ENCODE data around the gene RGS11.

Gene RGS11

GRCh38 chr16:296276-296675 lies 20.5 kb upstream of the RGS11 start:
- DNase-seq = no peak

DNA sequence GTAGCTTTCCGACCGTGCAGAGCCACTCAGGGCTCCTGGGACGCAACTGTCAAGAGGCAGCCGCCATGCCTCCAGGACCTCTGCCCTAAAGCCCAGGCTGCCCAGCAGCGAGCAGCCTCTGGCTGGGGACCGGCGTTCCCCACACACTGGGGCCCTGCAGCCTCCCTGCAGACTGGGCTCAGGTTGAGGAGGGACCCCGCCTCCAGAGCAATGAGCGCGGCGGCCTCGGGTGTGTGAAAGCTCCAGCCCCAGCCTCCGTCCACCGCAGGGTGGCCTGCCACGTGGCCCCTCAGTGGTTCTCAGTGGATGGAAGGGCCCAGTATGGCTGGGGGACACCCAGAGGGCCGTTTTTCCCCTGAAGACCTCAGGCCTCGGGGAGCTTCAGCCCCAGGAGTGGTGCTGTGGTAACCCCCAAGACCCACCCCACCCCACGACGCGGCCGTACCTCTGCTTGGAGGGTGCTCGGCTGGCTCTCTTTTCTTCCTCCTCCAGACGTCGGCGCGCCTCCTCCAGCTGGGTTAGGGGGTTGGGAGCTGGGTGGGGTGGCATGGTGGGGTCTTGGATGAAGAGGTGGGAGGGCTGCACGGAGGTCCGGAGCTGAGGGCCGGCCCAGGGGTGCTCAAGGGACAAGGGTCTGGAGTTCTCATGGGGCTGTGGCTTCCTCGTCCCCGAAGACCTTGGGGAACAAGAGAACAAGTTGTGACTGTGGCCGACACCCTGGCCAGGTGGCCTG lies 17.5 kb upstream of the RGS11 start:
- DNase-seq = no peak

- no peak for DNase-seq
Measured at GRCh38 chr16:291539-291938, 15.8 kb upstream of the RGS11 start.

DNA sequence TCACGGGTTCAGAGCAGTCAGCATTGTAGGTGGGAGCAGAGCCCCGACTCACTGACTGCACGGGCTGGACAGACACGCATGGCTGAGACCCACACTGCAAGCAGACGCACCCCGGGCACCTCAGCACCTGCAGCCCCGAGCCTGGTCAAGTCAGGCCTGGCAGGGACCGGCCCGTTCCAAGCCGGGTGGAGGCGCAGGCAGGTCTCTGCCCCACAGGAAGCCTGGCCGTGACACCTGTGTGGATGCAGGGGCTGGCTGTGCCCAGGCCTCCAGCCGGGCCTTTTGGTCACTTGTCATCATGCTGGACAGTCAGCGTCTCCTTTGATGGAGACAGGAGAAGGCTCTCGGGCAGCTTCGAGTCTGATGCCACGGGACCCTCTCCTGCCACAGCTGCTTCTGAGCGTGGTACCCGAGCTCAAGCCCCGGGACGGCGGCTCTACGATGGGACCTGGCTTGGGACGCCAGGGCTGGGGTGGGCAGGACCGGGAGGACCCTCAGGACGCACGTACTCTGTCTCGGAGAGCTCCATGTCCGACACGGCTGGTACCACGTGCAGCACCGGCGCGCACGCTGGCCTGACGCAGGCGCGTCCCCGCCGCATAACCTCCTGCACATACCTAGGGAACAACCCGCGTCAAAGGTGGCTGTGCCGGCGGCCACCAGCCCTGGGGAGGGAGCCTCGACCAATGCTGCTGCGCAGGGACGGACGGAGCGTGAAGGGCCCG lies 15.1 kb upstream of the RGS11 start:
- no peak for DNase-seq

- no peak for DNase-seq
Measured at GRCh38 chr16:290015-290680, 14.4 kb upstream of the RGS11 start.

DNA sequence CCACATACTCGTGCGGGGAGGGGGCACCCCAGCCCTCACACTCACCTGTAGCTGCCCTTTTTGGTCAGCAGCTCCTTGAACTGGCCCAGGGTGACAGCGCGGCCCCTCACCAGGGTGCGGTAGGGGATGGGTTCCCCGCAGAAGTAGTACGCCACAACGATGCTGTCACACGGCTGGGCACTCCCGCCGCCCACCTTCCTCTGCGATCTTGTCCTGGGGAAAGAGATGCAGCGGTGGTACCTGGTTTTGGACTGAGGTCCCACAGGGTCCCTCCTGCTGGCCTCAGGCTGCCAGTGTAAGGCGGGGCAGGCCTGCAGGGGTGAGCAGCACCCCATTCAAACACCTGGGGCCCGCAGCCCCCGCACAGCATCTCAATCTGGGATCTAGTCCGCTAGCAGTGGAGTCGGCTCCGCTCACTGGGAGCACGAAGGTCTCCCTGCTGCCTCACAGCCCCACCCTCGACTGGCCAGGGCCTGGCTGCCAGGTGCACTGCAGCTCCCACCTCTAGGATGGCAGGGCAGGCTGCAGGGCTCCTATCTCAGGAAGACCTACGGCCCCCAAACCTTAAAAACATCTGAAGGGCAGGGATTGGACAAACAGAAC lies 13.8 kb upstream of the RGS11 start:
- DNase-seq = no peak

DNA sequence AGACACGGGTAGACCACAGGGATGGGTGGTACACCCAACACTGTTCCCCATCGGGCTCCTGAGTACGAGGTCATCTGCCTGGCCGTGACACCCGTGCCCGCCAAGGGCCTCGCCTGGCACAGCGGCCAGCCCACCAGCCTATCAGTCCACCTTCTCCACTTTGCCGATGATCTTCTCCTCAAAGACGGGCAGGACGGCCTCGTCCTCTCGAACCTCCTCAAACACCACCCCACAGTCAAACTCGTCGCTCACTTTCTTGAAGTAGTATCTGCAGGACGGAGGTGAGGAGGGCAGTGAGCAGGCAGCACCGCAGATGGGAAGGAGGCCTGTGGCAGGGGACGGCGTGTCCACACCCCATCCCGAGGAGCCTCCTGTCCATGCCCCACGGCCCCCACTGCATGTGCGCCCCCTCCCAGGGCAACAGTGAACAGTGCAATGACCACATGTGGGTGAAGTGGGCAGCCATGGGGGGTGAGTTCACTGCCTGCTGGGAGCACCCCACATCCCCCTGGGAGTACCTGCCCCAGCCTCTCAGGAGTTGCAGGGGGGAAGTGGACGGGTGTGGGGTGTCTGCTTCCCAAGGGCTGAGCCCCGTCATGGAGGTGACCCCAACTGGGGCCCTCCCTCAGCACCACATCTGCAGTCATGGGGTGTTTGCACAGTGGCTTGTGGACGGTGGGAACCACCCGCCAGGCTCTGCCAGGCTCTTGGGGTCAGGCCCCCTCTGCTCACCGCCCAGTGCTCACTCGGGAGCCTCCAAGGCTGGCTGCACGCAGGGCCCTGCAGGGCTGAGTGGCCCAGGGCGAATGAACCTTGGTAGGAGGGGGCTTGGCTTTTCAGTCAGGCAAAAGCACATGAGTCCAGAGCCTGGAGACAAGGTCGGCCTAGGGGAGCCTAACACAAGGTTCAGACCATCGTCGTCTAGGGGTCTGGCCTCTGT lies 12.5 kb upstream of the RGS11 start:
- DNase-seq = no peak

DNA sequence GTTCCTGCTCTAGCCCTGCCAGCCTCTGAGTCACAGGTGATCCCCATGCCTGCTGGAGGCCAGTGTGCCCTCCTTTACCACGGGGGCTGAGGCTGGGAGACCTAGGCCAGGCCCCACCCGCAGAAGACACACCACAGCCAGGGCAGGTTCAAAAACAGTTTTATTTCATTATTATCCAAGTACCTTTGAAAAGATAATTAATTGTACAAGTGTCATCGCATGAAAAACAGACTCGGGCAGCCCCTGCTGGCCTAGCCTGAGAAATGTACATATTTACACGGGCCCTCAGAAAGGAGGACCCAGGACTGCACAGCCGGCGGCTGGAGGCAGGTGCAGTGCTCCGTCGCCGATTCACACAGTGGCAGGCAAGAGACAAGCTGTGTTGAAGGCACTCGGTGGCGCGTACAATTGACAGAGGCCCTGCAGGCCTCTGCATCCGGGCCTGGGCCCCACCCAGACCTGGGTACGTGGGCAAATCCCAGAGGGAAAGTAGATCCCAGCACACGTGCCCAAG lies 11.6 kb upstream of the RGS11 start:
- no peak for DNase-seq

DNA sequence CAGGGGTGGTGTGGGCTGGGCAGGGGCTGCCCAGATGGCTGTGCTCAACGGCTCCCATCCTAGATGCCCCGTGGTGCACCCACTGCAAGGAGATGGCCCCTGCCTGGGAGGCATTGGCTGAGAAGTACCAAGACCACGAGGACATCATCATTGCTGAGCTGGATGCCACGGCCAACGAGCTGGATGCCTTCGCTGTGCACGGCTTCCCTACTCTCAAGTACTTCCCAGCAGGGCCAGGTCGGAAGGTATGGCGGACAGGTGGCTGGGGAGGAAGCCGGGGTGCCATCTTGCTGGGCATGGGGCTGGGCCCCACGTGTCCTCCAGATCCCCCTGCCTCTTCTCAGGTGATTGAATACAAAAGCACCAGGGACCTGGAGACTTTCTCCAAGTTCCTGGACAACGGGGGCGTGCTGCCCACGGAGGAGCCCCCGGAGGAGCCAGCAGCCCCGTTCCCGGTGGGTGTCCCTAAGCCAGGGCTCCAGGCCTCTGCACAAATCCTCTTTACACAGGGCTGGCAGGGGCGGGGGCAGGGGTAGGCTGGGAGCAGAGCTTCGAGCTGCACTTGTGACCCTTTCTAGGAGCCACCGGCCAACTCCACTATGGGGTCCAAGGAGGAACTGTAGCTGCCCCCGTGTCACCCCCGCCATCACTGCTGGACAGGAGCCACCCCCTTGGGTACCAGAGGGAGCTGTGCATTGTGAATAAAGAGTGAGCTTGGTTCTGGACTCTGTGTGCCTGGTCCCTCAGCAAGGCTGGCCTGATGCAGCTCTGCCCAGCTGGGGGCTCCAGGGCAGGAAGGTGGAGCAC lies 10.9 kb upstream of the RGS11 start:
- no peak for DNase-seq

DNA sequence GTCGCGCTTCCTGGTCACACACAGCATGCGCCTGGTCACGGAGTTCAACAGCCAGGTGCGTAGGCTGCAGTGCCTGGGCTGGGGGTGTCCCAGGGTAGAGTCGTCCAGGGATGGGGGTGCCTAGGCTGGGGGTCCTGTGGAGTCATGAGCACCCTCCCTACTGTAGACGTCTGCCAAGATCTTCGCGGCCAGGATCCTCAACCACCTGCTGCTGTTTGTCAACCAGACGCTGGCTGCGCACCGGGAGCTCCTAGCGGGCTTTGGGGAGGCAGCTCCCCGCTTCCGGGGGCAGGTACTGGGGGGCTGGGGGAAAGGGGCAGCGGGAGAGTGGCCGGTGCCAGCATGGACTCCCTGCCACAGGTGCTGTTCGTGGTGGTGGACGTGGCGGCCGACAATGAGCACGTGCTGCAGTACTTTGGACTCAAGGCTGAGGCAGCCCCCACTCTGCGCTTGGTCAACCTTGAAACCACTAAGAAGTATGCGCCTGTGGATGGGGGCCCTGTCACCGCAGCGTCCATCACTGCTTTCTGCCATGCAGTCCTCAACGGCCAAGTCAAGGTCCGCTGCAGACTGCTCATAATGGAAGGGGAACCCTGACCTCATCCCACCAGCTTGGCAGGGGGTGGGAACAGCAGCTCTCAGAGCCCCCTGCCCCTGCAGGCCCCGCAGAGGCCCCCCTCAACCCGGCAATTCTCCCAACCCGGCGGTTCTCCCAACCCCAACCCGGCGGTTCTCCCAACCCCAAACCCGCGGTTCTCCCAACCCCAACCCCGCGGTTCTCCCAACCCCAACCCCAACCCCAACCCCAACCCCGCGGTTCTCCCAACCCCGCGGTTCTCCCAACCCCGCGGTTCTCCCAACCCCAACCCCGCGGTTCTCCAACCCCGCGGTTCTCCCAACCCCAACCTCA lies 9.7 kb upstream of the RGS11 start:
- DNase-seq = no peak

- DNase-seq = no peak
Measured at GRCh38 chr16:284204-285120, 8.7 kb upstream of the RGS11 start.

- no peak for DNase-seq
Measured at GRCh38 chr16:283033-283805, 7.5 kb upstream of the RGS11 start, which contains the start of gene PDIA2. TSS of gene PDIA2 (plus strand) at chr16:283164. CDS start at chr16:283170, 6 bp downstream.

GRCh38 chr16:282491-282890 lies 6.7 kb upstream of the RGS11 start:
- no peak for DNase-seq

GRCh38 chr16:281660-282255 lies 6.0 kb upstream of the RGS11 start:
- DNase-seq = no peak

- DNase-seq = no peak
Measured at GRCh38 chr16:280991-281659, 5.4 kb upstream of the RGS11 start.

- no peak for DNase-seq
Measured at GRCh38 chr16:280552-280951, 4.8 kb upstream of the RGS11 start, which contains the start of gene ARHGDIG. TSS of gene ARHGDIG (plus strand) at chr16:280591. CDS start at chr16:280681, 90 bp downstream.

DNA sequence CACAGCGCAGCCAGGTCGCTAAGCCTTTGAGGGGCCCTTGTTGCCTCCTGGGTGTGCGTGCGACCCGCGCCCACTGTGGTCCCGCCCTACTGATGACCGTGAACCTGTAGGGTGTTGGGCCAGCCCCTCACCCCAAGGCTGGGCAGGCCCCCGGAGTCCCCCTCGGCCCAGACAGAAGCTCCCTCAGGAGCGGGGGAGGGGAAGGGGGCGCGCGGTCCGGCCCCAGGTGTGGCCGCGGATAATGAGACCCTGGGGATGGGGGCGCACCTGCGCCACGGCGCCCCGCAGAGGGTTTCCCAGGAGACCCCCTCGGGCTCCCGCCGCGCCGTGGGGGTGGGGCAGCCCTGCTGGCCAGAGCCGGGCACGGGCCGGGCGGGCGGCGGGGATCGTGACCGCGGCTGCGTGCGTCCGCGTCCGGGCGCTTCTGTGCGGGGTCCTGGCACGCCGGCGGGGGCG lies 4.3 kb upstream of the RGS11 start:
- DNase-seq = no peak

Data from HCEC 1CT (cell line).